GM21447 (cell line): Measurements from ENCODE around the gene SELPLG.

Experiments
- ATAC-seq: cut with Tn5 transposase; IDR thresholded peaks from one replicate; pipeline ENCODE4 v1.9.1; 2021; ENCODE audit not compliant: unreplicated experiment

SELPLG gene

GRCh38 chr12:108605690-108606406 is 27.8 kb downstream of the SELPLG start:
- ATAC-seq: no peak

DNA sequence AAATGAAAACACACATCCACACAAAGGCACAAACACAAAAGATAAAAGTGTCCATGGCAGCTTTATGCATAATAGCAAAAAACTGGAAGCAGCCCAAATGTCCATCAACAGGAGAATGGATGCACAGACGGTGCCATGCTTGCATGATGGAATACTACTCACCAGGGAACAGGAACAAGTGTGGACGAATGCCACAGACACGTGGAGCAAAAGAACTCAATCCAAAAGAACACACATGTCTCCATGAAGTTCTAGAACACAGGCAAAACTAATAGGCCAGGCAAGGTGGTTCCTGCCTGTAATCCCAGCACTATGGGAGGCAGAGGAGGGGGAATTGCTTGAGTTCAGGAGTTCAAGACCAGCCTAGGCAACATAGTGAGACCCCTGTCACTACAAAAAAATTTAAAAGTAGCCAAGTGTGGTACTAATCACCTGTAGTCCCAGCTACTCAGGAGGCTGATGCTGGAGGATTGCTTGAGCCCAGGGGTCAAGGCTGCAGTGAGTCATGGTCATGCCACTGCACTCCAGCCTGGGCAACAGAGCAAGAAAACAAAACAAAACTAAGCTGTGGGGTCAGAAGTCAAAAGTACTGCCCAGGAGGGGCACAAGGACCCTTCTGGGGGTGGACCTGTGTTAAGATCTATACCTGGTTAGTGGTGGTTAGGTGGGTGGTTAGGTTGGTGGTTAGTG is 28.5 kb downstream of the SELPLG start:
- ATAC-seq: no peak

DNA sequence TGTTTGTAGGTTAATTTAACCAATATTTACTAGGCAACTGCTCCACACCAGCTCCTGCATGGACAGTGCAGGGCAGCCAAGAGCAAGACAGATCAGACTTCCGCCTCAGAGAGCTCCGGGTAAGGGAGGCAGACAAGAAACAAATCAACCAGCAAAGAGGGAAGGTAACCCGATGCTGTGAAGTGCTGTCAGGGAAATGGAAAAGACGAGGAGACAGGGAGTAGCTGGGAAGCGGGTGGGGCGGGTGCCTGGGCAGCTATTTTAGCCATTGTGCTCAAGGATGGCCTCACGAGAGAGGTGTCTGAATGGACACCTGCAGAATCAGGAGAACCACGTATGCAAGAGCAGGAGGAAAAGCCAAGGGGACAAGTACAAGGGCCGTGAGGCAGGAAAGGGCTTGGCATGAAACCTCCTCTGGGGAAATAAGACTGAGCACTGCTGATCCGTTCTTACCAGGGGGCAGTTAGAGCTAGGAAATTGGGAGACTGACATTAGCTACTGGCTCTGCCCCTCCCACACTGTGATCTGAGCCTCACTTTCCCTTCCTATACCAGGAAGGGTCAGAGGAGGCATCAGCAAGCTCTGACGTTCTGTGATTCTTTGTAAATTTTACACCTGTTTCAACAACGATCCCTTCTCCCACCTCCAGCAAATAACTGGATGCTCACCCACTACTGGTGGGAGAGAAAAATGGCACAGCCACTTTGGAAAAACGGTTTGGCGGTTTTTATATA is 29.3 kb downstream of the SELPLG start:
- ATAC-seq: no peak

DNA sequence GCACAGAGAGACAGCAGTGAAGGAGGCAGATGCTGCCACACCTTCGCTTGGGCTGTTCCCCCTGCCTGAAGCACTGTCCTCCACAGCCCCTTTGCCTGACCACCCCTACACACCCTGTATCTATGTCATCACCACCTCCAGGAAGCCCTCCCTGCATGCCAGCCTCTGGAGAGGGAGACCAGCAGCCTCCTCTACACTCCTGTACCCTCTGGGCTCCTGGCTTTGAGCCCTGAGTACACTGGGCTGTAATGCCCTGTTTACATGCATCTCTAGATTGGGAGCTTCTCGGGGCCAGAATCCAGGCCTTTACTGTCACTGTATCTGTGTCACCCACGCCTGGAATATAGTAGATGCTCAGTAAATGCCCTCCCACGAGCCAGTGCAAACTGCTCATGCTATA is 30.0 kb downstream of the SELPLG start:
- no peak for ATAC-seq

- no peak for ATAC-seq
Measured at GRCh38 chr12:108602976-108603704, 30.6 kb downstream of the SELPLG start.

DNA sequence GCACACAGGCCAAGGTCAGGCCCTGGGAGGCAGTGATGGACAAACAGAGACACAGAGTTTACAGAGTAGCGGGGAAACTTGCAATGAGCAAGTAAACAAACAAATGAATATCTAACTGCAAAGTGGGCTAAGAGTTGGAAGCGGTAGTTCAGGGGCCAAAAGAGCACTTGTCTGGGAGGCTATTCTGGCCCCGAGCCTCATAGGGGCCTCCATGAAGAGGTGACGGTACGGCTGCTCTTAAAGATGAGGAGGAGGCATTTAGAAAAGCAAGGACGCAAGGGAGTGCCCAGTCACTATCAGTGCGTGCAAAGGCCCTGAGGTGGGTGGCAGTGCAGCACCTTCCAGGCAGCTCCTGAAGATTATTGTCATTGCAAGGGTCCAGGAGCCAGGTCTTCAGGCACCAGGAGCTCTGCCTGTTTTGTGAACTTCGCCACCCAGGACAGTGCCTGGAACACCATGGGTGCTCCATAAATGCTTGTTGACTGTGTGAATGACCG is 31.4 kb downstream of the SELPLG start:
- no peak for ATAC-seq

DNA sequence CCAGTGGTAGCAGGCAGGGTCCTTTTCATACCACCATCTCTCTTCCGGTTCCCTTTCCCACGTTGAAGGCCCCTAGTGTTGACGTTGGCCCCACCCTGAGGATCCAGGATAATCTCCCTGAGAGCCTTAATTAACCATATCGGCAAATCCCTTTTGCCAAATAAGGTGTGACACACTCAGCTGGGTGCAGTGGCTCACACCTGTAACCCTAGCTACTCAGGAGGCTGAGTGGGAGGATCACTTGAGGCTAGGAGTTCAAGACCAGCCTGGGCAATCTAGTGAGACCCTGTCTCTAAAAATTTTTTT is 33.0 kb downstream of the SELPLG start:
- no peak for ATAC-seq

DNA sequence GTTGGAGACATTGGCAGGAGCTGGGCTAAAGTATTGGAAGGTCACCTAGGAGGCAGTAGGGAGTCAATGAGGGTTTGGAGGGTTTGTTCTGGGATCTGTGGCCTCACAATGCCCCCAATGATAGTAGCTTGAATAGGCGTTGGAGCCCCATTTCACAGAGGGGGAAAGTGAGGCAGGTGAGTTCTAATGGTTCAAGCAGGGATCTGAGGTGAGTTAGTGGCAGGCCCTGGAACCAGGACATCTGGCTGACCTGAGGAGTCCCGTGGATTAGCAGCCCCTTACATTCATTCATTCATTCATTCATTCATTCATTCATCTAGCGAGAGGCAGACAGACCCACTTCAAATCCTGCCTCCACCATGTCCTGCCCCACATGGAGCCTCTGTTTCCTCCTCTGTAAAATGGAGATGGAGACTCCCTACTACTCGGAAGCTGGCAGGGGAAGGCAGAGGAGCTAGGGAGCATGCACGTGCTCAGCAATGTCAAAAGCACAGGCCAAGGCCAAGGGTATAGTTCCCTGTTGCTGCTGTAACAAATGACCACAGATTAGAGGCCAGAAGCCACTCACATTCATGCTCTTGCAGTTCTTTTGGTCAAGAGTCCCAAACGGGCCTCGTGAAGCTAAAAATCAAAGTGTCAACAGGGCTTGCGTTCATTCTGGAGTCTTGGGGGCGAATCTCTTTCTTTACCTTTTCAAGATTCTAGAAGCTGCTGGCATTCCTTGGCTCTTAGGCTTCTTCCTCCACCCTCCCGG is 33.6 kb downstream of the SELPLG start:
- ATAC-seq: no peak

GRCh38 chr12:108599541-108599940 is 34.2 kb downstream of the SELPLG start:
- no peak for ATAC-seq

- ATAC-seq: no peak
Measured at GRCh38 chr12:108598553-108599250, 35.0 kb downstream of the SELPLG start.

GRCh38 chr12:108597559-108598471 is 35.9 kb downstream of the SELPLG start, which contains the start of gene TMEM119:
TSS of gene TMEM119 (minus strand) at chr12:108598084. CDS start at chr12:108592383, 5,701 bp downstream.
- no peak for ATAC-seq

DNA sequence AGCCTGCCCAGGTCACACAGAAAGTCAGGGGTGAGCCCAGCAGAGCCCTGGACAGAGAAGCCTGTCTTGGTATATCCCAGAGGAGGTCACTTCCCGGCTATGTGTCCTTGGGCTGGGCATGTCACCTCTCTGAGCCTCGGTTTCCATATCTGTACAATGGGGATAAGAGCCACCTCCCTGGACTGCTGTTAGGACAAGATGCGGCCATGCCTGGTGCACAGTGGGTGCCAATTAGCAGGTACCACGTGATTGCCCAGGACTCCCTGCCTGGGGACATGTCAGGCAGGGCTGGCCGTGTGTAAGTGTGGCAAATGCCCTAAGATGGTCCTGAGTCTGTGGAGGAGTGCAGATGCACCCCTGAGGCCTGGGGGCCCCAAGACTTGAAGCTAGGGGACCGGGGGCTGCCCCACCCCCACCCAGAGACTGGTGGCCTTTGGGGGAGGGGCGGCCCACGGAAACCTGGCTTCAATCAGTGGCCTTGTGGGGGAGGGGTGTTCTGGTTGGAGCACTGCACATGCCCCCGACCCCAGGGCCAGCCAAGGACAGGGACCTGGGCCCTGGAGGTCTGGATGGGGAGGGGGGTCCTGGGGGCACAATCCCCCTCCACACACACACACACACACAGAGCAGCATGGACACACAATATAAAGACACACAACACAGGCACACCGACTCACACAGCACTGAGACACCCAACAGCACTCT is 36.7 kb downstream of the SELPLG start:
- ATAC-seq: no peak

DNA sequence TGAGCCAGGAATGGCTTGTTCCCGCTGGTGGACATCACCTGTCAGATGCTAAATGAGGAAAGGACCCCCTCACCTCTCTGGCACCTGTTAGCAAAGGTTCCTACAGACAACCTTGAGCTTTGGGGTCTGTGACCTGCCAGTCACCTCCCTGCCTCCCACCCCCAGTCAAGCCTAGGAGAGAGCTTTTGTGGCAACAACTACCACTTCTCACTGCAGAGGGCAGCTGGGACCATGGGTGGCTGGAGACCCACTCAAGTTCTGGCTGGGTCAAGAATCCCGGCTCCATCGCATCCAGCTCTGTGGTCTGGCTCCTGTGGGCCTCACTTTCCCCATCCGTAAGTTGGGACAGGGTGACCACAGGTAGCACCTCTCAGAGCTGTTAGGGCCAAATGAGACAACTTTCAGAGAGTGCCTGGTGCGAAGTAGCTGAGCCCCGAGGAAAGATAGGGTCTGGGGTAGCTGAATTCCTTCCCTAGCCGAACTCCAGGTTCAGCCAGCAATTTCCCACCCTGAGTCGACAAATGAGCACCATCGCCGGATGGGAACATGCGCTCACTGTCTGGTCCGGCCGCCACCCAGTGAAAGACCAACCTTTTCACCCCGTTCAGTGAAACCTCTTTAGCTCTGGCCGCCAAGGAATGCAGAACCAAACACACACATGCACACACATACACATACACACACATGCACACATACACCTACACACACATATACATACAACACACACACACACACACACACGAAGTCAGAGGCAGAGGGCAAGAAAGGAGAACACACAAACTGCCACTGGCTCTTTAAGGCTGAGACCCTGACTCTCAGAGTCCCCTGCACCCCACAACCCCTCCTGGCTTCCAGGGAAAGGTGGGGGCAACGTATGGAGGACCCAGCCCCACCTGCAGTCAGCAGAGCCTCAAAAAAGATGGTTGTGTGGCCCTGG is 37.7 kb downstream of the SELPLG start:
- no peak for ATAC-seq

DNA sequence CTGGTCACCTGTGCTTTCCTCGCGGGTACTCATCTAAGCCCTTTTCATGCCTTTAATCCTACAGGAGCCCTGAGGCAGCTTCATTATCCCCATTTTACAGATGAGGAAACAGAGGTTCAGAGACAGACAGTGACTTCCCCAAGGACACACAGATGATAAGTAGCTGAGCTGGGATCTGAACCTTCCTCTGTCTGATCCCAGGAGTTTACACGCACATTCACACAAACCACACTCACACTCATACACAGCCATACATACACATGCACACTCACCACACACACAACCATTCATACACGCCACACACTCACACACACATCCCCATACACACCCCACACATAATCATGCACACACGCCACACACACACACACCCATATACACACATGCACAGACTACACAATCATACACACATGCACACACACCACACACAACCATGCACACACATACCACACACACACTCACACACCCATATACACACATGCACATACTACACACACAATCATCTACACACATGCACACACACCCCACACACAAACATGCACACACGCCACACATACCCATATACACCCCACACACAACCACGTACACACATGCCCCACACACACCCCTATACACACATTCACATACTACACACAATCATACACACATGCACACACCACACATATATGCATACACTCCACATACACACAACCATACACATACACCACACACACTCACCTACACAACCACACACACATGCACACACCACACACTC is 38.6 kb downstream of the SELPLG start:
- no peak for ATAC-seq

- ATAC-seq: no peak
Measured at GRCh38 chr12:108594323-108594903, 39.3 kb downstream of the SELPLG start.
